Activated T-helper 17 cell treated with anti-CD3 and anti-CD28 coated beads, Interleukin-2, amount 50 U/mL, for 72 hours (primary cell): ENCODE measurements around the gene SMURF1. TPM values are rescaled to one million over a fixed set of nuclear protein-coding genes. Genes with fewer than 3 reads are reported as not detected.

Experiments
- ATAC-seq: fragments of 150-1000 bp; cut with Tn5 transposase; replicated peaks from 2 replicates; pipeline ENCODE4 v1.10.0; 2021; ENCODE audit warnings: mild to moderate bottlenecking, moderate library complexity
- H3K27ac Mint-ChIP-seq: one replicate; pipeline ENCODE4 v1.8.0; 2022; ENCODE audit warnings: mixed read lengths
- H3K27me3 Mint-ChIP-seq: one replicate; pipeline ENCODE4 v1.8.0; 2022; ENCODE audit warnings: mixed read lengths
- H3K36me3 Mint-ChIP-seq: one replicate; pipeline ENCODE4 v1.8.0; 2022; ENCODE audit warnings: low read depth, mild to moderate bottlenecking, mixed read lengths
- H3K4me1 Mint-ChIP-seq: one replicate; pipeline ENCODE4 v1.8.0; 2022; ENCODE audit warnings: mixed read lengths
- H3K4me3 Mint-ChIP-seq: one replicate; pipeline ENCODE4 v1.8.0; 2022; ENCODE audit warnings: mild to moderate bottlenecking, mixed read lengths
- H3K9me3 Mint-ChIP-seq: one replicate; pipeline ENCODE4 v1.8.0; 2022; ENCODE audit warnings: mixed read lengths
- total RNA-seq, 2 donors: library from RNA; stranded (reverse); gene quantifications; one replicate each; pipeline ENCODE4 v1.2.3, GENCODE V29; 2022

Gene SMURF1
- total RNA-seq, 2 donors from 2014 or later, result 23.0 to 26.0 TPM

GRCh38 chr7:99019523-99020412 lies 124.1 kb downstream of the SMURF1 start:
- Mint-ChIP-seq H3K36me3 (peaks cover 65% of the 10 kb centered on the region), H3K9me3 (no peaks in the 10 kb centered on the region), H3K27ac (no peak overlapping the region), H3K4me1 (peaks cover 18% of the 10 kb centered on the region), H3K4me3 (no peak overlapping the region), H3K27me3 (no peaks in the 10 kb centered on the region)
- no peak for ATAC-seq

- Mint-ChIP-seq H3K36me3 (peaks cover 96% of the 10 kb centered on the region), H3K9me3 (no peaks in the 10 kb centered on the region), H3K4me3 (peak overlapping the region; percentile 25), H3K27me3 (no peaks in the 10 kb centered on the region), H3K27ac (peak overlapping the region; percentile 83), H3K4me1 (peaks cover 18% of the 10 kb centered on the region)
- ATAC-seq, result peak; percentile 91
Measured at GRCh38 chr7:99016196-99016595, 127.7 kb downstream of the SMURF1 start.

- H3K36me3 Mint-ChIP-seq, result peaks cover 97% of the 10 kb centered on the region
Measured at GRCh38 chr7:99014113-99014985, 129.6 kb downstream of the SMURF1 start.

GRCh38 chr7:99013266-99014112 lies 130.4 kb downstream of the SMURF1 start:
- H3K4me1 Mint-ChIP-seq, result peaks cover 13% of the 10 kb centered on the region
- ATAC-seq, result no peak
- no peaks in the 10 kb centered on the region for H3K9me3 Mint-ChIP-seq
- peaks cover 97% of the 10 kb centered on the region for H3K36me3 Mint-ChIP-seq
- H3K4me3 Mint-ChIP-seq, result no peak overlapping the region
- H3K27ac Mint-ChIP-seq, result no peak overlapping the region
- H3K27me3 Mint-ChIP-seq, result no peaks in the 10 kb centered on the region

More at GRCh38 chr7:99014113-99014985, 129.6 kb downstream of the SMURF1 start:
- ATAC-seq, result no peak
- Mint-ChIP-seq H3K27me3 (no peaks in the 10 kb centered on the region), H3K9me3 (no peaks in the 10 kb centered on the region), H3K4me1 (peaks cover 18% of the 10 kb centered on the region), H3K27ac (no peak overlapping the region), H3K4me3 (no peak overlapping the region)

GRCh38 chr7:99012722-99013121 lies 131.2 kb downstream of the SMURF1 start:
- ATAC-seq, result no peak

GRCh38 chr7:99011706-99012404 lies 132.1 kb downstream of the SMURF1 start:
- no peak for ATAC-seq

More at GRCh38 chr7:99012722-99013121, 131.2 kb downstream of the SMURF1 start:
- Mint-ChIP-seq H3K9me3 (no peaks in the 10 kb centered on the region), H3K27me3 (no peaks in the 10 kb centered on the region), H3K27ac (no peak overlapping the region), H3K4me3 (no peak overlapping the region), H3K36me3 (peaks cover 98% of the 10 kb centered on the region), H3K4me1 (peaks cover 9% of the 10 kb centered on the region)

GRCh38 chr7:99011341-99011705 lies 132.6 kb downstream of the SMURF1 start:
- Mint-ChIP-seq H3K4me1 (peaks cover 3% of the 10 kb centered on the region), H3K36me3 (peaks cover 99% of the 10 kb centered on the region), H3K4me3 (no peak overlapping the region), H3K27ac (no peak overlapping the region), H3K9me3 (no peaks in the 10 kb centered on the region), H3K27me3 (no peaks in the 10 kb centered on the region)
- ATAC-seq, result no peak

More at GRCh38 chr7:99011706-99012404, 132.1 kb downstream of the SMURF1 start:
- no peaks in the 10 kb centered on the region for H3K9me3 Mint-ChIP-seq
- peaks cover 8% of the 10 kb centered on the region for H3K4me1 Mint-ChIP-seq
- H3K27me3 Mint-ChIP-seq, result no peaks in the 10 kb centered on the region
- peaks cover 99% of the 10 kb centered on the region for H3K36me3 Mint-ChIP-seq
- no peak overlapping the region for H3K27ac Mint-ChIP-seq
- H3K4me3 Mint-ChIP-seq, result no peak overlapping the region

- no peaks in the 10 kb centered on the region for H3K9me3 Mint-ChIP-seq
- no peak overlapping the region for H3K27ac Mint-ChIP-seq
- peaks cover 99% of the 10 kb centered on the region for H3K36me3 Mint-ChIP-seq
- H3K4me3 Mint-ChIP-seq, result no peak overlapping the region
- no peaks in the 10 kb centered on the region for H3K27me3 Mint-ChIP-seq
- no peak for ATAC-seq
- no peaks in the 10 kb centered on the region for H3K4me1 Mint-ChIP-seq
Measured at GRCh38 chr7:99010281-99010680, 133.6 kb downstream of the SMURF1 start.

- H3K9me3 Mint-ChIP-seq, result no peaks in the 10 kb centered on the region
- peaks cover 99% of the 10 kb centered on the region for H3K36me3 Mint-ChIP-seq
- no peaks in the 10 kb centered on the region for H3K27me3 Mint-ChIP-seq
- no peaks in the 10 kb centered on the region for H3K4me1 Mint-ChIP-seq
- ATAC-seq, result no peak
- no peak overlapping the region for H3K27ac Mint-ChIP-seq
- no peak overlapping the region for H3K4me3 Mint-ChIP-seq
Measured at GRCh38 chr7:99008921-99009530, 134.9 kb downstream of the SMURF1 start.

- Mint-ChIP-seq H3K4me3 (no peak overlapping the region), H3K4me1 (no peaks in the 10 kb centered on the region), H3K27ac (no peak overlapping the region), H3K9me3 (no peaks in the 10 kb centered on the region), H3K36me3 (peaks cover 99% of the 10 kb centered on the region), H3K27me3 (no peaks in the 10 kb centered on the region)
- no peak for ATAC-seq
Measured at GRCh38 chr7:99008181-99008631, 135.7 kb downstream of the SMURF1 start.

GRCh38 chr7:99006739-99007424 lies 137.0 kb downstream of the SMURF1 start:
- H3K27me3 Mint-ChIP-seq, result no peaks in the 10 kb centered on the region
- H3K4me1 Mint-ChIP-seq, result no peaks in the 10 kb centered on the region
- no peak for ATAC-seq
- H3K36me3 Mint-ChIP-seq, result peaks cover 99% of the 10 kb centered on the region
- H3K4me3 Mint-ChIP-seq, result no peak overlapping the region
- no peak overlapping the region for H3K27ac Mint-ChIP-seq
- no peaks in the 10 kb centered on the region for H3K9me3 Mint-ChIP-seq

- no peaks in the 10 kb centered on the region for H3K4me1 Mint-ChIP-seq
- no peaks in the 10 kb centered on the region for H3K9me3 Mint-ChIP-seq
- H3K4me3 Mint-ChIP-seq, result no peak overlapping the region
- H3K27me3 Mint-ChIP-seq, result no peaks in the 10 kb centered on the region
- H3K27ac Mint-ChIP-seq, result no peak overlapping the region
- no peak for ATAC-seq
- peaks cover 99% of the 10 kb centered on the region for H3K36me3 Mint-ChIP-seq
Measured at GRCh38 chr7:99005776-99006175, 138.1 kb downstream of the SMURF1 start.
